Transverse colon (tissue), 4 donors: Measurements from ENCODE around the gene MAPK8IP2. TPM values are rescaled to one million over a fixed set of nuclear protein-coding genes. Genes with fewer than 3 reads are reported as not detected.

Experiments
- DNase-seq: peaks from one replicate; pipeline ENCODE4 v3.0.0-alpha.2; 2019
- H3K27ac ChIP-seq, 4 donors: fragments of 200-600 bp; sonication (generic); 2 replicates each; pipeline ENCODE4 v1.5.1; 2016 to 2018; ENCODE audit warnings: inconsistent platforms in 4 of 4
- H3K27me3 ChIP-seq: fragments of 200-600 bp; sonication (generic); 2 replicates; pipeline ENCODE4 v1.5.1; 2017; ENCODE audit warnings: inconsistent platforms
- H3K36me3 ChIP-seq, 4 donors: fragments of 200-600 bp; sonication (generic); 2 replicates each; pipeline ENCODE4 v1.5.1; 2017 to 2019; ENCODE audit warnings: inconsistent platforms in 4 of 4
- H3K4me1 ChIP-seq, 4 donors: fragments of 200-600 bp; sonication (generic); 2 replicates each; pipeline ENCODE4 v1.5.1; 2017 to 2020; ENCODE audit warnings: inconsistent platforms in 4 of 4
- H3K4me3 ChIP-seq, 4 donors: fragments of 200-600 bp; sonication (generic); 1 replicate in 1 of 4; 2 replicates in 3 of 4; pipeline versions ENCODE4 v1.5.1 to v1.6.1; 2017 to 2019; ENCODE audit warnings: inconsistent platforms in 4 of 4
- H3K9me3 ChIP-seq, 2 donors: fragments of 200-600 bp; sonication (generic); 2 replicates each; pipeline ENCODE4 v1.5.1; 2017 to 2019; ENCODE audit warnings: inconsistent platforms in 2 of 2
- EP300 ChIP-seq: sonication (generic); formaldehyde crosslinking; IDR thresholded peaks from one replicate; pipeline ENCODE4 v1.6.1; 2017; ENCODE audit warnings: antibody characterized with exemption, low read depth
- POLR2A ChIP-seq: fragments of 450-650 bp; IDR thresholded peaks from one replicate; pipeline ENCODE4 v1.6.1; 2016; ENCODE audit warnings: antibody characterized with exemption, mild to moderate bottlenecking, moderate library complexity
- POLR2AphosphoS5 ChIP-seq, 3 donors: sonication (generic); formaldehyde crosslinking; IDR thresholded peaks; one replicate each; pipeline ENCODE4 v1.6.1; 2016; ENCODE audit warnings: antibody characterized with exemption in 3 of 3
- WGBS, 2 donors: methylation state at CpG; one replicate each; pipeline ENCODE4 v1.1.5; 2018; ENCODE audit warnings: low coverage in 1 of 2; 5-methylcytosine and 5-hydroxymethylcytosine counted together
- in situ Hi-C, 4 donors: fragments of 200-750 bp; cut with MboI; loops; one replicate each; pipeline versions ENCODE4 v1.15.0 to v1.15.1; 2017; ENCODE audit warnings: low sequenced_read_pairs in 3 of 4, low pct_ligation_motif_present in 1 of 4, low pct_unique_long_range_greater_than_20kb in 1 of 4
- intact Hi-C: fragments of 100-400 bp; cut with DNase I; formaldehyde crosslinking; loops from one replicate; pipeline ENCODE4 v1.15.1; 2023; ENCODE audit warnings: low total_unique reads
- total RNA-seq, 4 donors: library from RNA; depleted of rRNA; stranded (reverse); fragments of >200 nt; gene quantifications; one replicate each; pipeline ENCODE4 v1.1.0, GENCODE V29; 2016
- TF ChIP-seq, protein P1 (sequence below), 5 experiments: fragments of 200-600 bp in 3 of 5; fragments of 450-650 bp in 2 of 5; sonication (generic) in 3 of 5; IDR thresholded peaks; 1 replicate in 2 of 5; 2 replicates in 3 of 5; pipeline ENCODE4 v1.5.1; 2016 to 2017; ENCODE audit warnings: antibody characterized with exemption in 5 of 5, inconsistent platforms in 3 of 5, mild to moderate bottlenecking in 2 of 5, moderate library complexity in 1 of 5

The MAPK8IP2 gene
- total RNA-seq, 4 donors from 2014 or later = 1.1 to 3.4 (median 1.8) TPM

DNA sequence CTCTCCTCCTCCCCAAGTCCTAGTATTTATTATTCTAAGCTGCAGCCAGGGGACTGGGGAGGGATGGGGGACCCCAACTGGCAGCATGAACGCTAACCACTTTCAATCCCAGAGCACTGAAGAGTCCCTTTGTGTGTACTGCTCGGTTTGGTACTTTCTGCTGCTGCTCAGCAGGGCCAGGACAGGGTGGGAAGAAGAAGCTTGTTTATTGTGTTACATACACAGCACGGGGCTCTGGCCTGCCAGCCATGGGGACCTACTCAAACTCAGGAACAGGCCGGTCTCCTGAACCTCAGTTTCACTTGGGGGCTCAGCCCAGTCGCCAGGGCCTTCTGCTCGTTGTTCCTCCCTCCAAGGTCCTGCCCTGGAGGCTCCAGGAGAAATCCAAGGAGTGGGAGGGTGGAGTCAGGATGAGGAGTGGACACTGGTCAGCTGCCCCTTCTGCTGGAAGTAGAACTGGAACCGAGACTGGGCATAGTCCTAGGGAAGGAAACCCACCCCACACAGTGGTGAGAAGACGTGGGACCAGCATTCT lies 21.8 kb upstream of the MAPK8IP2 start:
- Histone ChIP-seq H3K27ac (no peak overlapping the region), H3K4me1 (peaks cover 15 to 30% (median 23%) of the 10 kb centered on the region in 4 donors), H3K36me3 (no peaks in the 10 kb centered on the region), H3K4me3 (no peak overlapping the region), H3K27me3 (no peaks in the 10 kb centered on the region), H3K9me3 (no peaks in the 10 kb centered on the region)
- intact Hi-C loops (no loop called here), in situ Hi-C loops (no loop called here)
- 76% methylated on average over 7 of the region's 8 CpGs; no CpG with 5 or more reads in 1 of the 2 donors for WGBS, 2 donors
- no peak for DNase-seq
- no peak for TF ChIP-seq POLR2A
- TF ChIP-seq, protein P1, sequence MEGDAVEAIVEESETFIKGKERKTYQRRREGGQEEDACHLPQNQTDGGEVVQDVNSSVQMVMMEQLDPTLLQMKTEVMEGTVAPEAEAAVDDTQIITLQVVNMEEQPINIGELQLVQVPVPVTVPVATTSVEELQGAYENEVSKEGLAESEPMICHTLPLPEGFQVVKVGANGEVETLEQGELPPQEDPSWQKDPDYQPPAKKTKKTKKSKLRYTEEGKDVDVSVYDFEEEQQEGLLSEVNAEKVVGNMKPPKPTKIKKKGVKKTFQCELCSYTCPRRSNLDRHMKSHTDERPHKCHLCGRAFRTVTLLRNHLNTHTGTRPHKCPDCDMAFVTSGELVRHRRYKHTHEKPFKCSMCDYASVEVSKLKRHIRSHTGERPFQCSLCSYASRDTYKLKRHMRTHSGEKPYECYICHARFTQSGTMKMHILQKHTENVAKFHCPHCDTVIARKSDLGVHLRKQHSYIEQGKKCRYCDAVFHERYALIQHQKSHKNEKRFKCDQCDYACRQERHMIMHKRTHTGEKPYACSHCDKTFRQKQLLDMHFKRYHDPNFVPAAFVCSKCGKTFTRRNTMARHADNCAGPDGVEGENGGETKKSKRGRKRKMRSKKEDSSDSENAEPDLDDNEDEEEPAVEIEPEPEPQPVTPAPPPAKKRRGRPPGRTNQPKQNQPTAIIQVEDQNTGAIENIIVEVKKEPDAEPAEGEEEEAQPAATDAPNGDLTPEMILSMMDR (IDR thresholded peaks at IDR 0.05) = no peak

DNA sequence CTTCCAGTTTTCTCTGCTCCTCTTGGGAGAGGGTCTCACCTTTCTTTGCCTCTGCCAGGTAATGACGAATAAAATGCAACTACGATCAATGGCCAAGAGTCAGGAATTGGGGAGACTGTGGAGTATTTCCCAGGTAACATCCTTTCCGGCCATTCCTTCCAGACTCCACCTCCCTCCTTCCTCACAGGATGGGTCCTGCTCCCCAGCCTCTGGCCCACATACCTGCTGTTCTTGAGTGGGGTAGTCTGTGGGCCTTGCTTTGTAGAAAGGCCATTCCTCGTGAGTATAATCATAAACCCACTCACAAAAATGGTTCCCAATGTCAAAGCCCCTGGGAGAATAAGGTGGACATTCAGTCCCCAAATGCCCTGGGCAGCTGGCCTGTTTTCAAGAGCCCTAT lies 20.8 kb upstream of the MAPK8IP2 start:
- 91 to 100% methylated on average over 3 to 4 of the region's 4 CpGs for WGBS, 2 donors
- Histone ChIP-seq H3K4me1 (peaks cover 15 to 31% (median 23%) of the 10 kb centered on the region in 4 donors), H3K9me3 (no peaks in the 10 kb centered on the region), H3K27me3 (no peaks in the 10 kb centered on the region), H3K4me3 (no peak overlapping the region), H3K36me3 (no peaks in the 10 kb centered on the region), H3K27ac (no peak overlapping the region)
- intact Hi-C loops (no loop called here), in situ Hi-C loops (no loop called here)
- TF ChIP-seq EP300 = no peak
- TF ChIP-seq, protein P1 (IDR thresholded peaks at IDR 0.05) = no peak
- no peak for TF ChIP-seq POLR2AphosphoS5 (IDR thresholded peaks at IDR 0.05)
- TF ChIP-seq POLR2A = no peak
- no peak for DNase-seq

DNA sequence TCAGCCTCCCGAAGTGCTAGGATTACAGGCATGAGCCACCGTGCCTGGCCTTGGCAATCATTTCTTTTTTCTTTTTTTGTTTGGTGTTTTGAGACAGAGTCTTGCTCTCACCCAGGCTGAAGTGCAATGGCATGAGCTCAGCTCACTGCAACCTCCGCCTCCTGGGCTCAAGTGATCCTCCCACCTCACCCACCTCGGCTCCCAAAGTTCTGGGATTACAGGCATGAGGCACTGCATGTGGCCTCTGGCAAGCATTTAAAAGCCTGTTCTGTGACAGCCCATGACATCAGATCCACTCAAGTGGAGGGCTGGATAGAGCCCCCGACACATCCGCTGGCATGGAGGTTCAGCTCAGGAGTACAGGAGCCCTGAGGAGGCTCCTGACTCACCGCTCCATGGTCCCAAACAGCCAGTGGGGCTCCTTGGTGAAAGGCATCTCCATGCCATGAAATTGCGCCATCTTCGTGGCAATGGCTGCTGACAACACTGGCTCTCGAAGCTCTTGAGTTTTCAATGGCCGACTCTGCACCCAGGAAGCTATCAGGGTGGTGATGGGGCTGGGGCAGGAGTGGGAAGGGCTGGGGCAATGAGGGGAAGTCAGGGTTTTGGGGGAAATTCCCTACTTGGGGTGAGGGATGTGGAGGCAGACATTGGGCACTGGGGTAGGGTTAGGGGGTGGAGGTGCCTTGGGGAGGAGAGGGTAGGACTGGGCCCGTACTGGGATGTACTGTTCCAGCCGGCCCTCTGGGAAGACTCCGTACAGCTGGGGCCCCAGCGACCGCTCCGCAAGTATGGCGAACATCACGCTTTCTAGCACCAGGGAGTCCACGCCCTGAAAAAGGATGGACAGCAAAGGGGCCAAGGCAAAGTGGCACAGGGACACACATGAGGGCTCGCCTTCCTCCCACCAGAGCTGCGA lies 19.3 kb upstream of the MAPK8IP2 start:
- 92% methylated on average over 22 of the region's 22 CpGs; no CpG with 5 or more reads in 1 of the 2 donors for WGBS, 2 donors
- no peak for TF ChIP-seq POLR2AphosphoS5 (IDR thresholded peaks at IDR 0.05)
- no peak for TF ChIP-seq POLR2A
- peak overlapping the region; percentile 71 to 89 (median 76) for H3K4me3 ChIP-seq
- no peaks in the 10 kb centered on the region for H3K27me3 ChIP-seq
- intact Hi-C loops = no loop called here
- H3K9me3 ChIP-seq = no peaks in the 10 kb centered on the region
- DNase-seq = no peak
- no peaks in the 10 kb centered on the region for H3K36me3 ChIP-seq
- H3K4me1 ChIP-seq = peaks cover 15 to 31% (median 23%) of the 10 kb centered on the region in 4 donors
- in situ Hi-C loops = no loop called here
- peak overlapping the region; percentile 99 for H3K27ac ChIP-seq

DNA sequence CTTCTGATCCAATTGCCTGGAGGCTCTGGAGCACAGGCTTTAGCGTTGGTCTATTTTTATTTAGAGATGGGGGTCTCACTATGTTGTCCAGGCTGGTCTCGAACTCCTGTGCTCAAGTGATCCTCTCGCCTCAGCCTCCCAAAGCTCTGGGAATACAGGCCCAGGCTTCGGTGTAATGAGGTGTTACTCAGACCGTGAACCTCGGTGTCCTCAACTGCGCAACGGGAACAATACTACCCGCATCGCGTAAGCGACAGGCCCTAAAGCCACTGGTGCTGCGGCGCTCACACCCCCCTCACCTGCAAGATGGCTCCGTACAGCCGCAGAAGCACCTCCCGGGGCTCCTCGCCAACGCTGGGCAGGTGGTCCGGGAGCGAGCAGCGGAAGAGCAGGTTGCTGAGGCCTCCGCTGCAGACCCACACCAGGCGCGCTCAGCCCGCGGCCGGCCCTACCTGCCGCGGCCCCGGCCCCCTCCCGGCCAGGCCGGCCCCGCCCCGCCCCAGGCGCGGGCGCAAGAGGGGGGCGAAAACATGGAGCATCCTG lies 18.6 kb upstream of the MAPK8IP2 start:
- intact Hi-C loops = no loop called here
- 6% methylated on average over 31 of the region's 39 CpGs; no CpG with 5 or more reads in 1 of the 2 donors for WGBS, 2 donors

More for the DNA sequence above, 18.6 kb upstream of the MAPK8IP2 start:
- Histone ChIP-seq H3K27me3 (no peaks in the 10 kb centered on the region), H3K27ac (peak overlapping the region; percentile 99), H3K9me3 (no peaks in the 10 kb centered on the region), H3K36me3 (no peaks in the 10 kb centered on the region), H3K4me1 (peaks cover 15 to 31% (median 23%) of the 10 kb centered on the region in 4 donors), H3K4me3 (peak overlapping the region; percentile 71 to 89 (median 76))
- TF ChIP-seq, protein P1 (IDR thresholded peaks at IDR 0.05) = no peak
- TF ChIP-seq POLR2AphosphoS5 (IDR thresholded peaks at IDR 0.05) (no peak), EP300 (no peak), POLR2A (no peak)
- in situ Hi-C loops = no loop called here
- peak; percentile 41 for DNase-seq
